ENCODE results near the gene MYH4.

The MYH4 gene

GRCh38 chr17:10428781-10429180, 40.6 kb downstream of the MYH4 start:
- TF ChIP-seq POLR2AphosphoS5 (IDR thresholded peaks at IDR 0.05; ENCODE audit: low read depth, low read length), result no peak
- TF ChIP-seq TAF1 (IDR thresholded peaks at IDR 0.05; ENCODE audit: borderline replicate concordance, insufficient read depth, low read length), result no peak
- TF ChIP-seq FOXP2 (optimal IDR thresholded peaks at IDR 0.05; ENCODE audit: borderline replicate concordance, extremely low read depth, extremely low read length, insufficient read depth), result no peak
- TF ChIP-seq SIN3A (IDR thresholded peaks at IDR 0.05; ENCODE audit: borderline replicate concordance, insufficient read depth, low read length), result no peak
- TF ChIP-seq, protein P1, sequence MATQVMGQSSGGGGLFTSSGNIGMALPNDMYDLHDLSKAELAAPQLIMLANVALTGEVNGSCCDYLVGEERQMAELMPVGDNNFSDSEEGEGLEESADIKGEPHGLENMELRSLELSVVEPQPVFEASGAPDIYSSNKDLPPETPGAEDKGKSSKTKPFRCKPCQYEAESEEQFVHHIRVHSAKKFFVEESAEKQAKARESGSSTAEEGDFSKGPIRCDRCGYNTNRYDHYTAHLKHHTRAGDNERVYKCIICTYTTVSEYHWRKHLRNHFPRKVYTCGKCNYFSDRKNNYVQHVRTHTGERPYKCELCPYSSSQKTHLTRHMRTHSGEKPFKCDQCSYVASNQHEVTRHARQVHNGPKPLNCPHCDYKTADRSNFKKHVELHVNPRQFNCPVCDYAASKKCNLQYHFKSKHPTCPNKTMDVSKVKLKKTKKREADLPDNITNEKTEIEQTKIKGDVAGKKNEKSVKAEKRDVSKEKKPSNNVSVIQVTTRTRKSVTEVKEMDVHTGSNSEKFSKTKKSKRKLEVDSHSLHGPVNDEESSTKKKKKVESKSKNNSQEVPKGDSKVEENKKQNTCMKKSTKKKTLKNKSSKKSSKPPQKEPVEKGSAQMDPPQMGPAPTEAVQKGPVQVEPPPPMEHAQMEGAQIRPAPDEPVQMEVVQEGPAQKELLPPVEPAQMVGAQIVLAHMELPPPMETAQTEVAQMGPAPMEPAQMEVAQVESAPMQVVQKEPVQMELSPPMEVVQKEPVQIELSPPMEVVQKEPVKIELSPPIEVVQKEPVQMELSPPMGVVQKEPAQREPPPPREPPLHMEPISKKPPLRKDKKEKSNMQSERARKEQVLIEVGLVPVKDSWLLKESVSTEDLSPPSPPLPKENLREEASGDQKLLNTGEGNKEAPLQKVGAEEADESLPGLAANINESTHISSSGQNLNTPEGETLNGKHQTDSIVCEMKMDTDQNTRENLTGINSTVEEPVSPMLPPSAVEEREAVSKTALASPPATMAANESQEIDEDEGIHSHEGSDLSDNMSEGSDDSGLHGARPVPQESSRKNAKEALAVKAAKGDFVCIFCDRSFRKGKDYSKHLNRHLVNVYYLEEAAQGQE (IDR thresholded peaks at IDR 0.05; ENCODE audit: insufficient read depth in 1 of 2, low read depth in 2 of 2, low read length in 2 of 2), result no peak

DNA sequence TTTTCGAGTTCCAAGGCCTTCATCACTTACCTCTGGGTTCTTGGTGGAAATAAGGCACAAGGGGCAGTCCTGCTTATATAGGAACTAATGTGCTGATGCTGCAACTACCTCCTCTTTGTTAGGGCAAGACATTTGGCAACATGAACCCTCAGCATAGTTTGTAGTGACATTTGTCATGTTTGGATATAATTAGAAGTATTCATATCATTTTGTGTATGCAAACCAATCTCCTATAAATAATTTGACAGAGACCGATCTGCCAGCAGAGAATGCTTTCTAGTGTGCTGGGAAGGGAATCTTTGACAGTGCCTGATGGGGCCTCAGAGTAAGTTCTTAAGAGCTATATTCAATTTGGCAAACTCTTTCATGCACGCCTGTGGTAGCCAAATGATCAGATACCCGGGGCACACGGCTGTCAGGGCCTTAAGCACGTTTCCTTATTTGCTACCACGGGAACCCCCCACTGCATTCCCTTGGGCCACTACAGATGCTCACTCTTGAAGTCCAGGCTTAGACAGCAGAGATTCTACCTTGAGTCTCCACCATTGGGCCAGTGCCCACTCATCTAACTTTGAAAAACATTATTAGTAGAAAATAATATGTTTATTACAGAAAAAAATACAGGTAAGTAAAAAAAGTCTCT, 47.3 kb downstream of the MYH4 start, which contains the start of gene MYH8:
Gene MYH8, minus strand, starts transcription at position 51 of the 643 bp plus-strand sequence. CDS start 1,723 bp downstream, outside the sequence.
- no peak for TF ChIP-seq FOXP2 (optimal IDR thresholded peaks at IDR 0.05; ENCODE audit: borderline replicate concordance, extremely low read depth, extremely low read length, insufficient read depth)
- TF ChIP-seq SIN3A (IDR thresholded peaks at IDR 0.05; ENCODE audit: borderline replicate concordance, insufficient read depth, low read length), result no peak
- TF ChIP-seq, protein P1 (IDR thresholded peaks at IDR 0.05; ENCODE audit: insufficient read depth in 1 of 2, low read depth in 2 of 2, low read length in 2 of 2), result no peak
- no peak for TF ChIP-seq POLR2AphosphoS5 (IDR thresholded peaks at IDR 0.05; ENCODE audit: low read depth, low read length)
- TF ChIP-seq TAF1 (IDR thresholded peaks at IDR 0.05; ENCODE audit: borderline replicate concordance, insufficient read depth, low read length), result no peak

DNA sequence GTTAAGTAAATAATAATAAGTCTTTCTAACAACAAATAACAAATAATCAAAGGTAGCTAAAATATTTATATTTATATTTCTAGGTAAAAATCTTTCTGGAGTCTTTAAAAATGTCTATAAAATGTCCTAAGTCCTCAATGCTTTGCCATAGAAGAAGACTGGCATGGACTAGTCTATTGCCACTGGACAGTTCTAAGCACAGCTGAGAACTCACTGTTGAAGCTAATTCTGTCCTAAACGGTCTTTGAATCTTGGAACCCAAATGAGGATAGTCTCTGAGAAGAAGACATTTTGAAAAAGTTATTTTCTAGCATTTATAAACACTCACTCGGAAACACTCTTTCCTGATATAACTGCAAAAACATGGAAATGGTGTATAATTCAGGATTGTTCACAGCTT, 48.1 kb downstream of the MYH4 start:
- TF ChIP-seq, protein P1 (IDR thresholded peaks at IDR 0.05; ENCODE audit: insufficient read depth in 1 of 2, low read depth in 2 of 2, low read length in 2 of 2), result no peak
- no peak for TF ChIP-seq SIN3A (IDR thresholded peaks at IDR 0.05; ENCODE audit: borderline replicate concordance, insufficient read depth, low read length)
- no peak for TF ChIP-seq TAF1 (IDR thresholded peaks at IDR 0.05; ENCODE audit: borderline replicate concordance, insufficient read depth, low read length)
- no peak for TF ChIP-seq FOXP2 (optimal IDR thresholded peaks at IDR 0.05; ENCODE audit: borderline replicate concordance, extremely low read depth, extremely low read length, insufficient read depth)
- TF ChIP-seq POLR2AphosphoS5 (IDR thresholded peaks at IDR 0.05; ENCODE audit: low read depth, low read length), result no peak

- no peak for TF ChIP-seq POLR2AphosphoS5 (IDR thresholded peaks at IDR 0.05; ENCODE audit: low read depth, low read length)
- TF ChIP-seq FOXP2 (optimal IDR thresholded peaks at IDR 0.05; ENCODE audit: borderline replicate concordance, extremely low read depth, extremely low read length, insufficient read depth), result no peak
- TF ChIP-seq, protein P1 (IDR thresholded peaks at IDR 0.05; ENCODE audit: insufficient read depth in 1 of 2, low read depth in 2 of 2, low read length in 2 of 2), result no peak
- no peak for TF ChIP-seq TAF1 (IDR thresholded peaks at IDR 0.05; ENCODE audit: borderline replicate concordance, insufficient read depth, low read length)
- no peak for TF ChIP-seq SIN3A (IDR thresholded peaks at IDR 0.05; ENCODE audit: borderline replicate concordance, insufficient read depth, low read length)
These were observed 48.5 kb downstream of the MYH4 start for GRCh38 chr17:10420811-10421210.
